ENCODE data around the gene KMT2C. TPM values are rescaled to one million over a fixed set of nuclear protein-coding genes. Genes with fewer than 3 reads are reported as not detected.
A peak's percentile ranks its signal among the peaks of the same experiment; 100 is the strongest.
"Not testable (repeated sequence)": the region's sequence is repeated elsewhere in the genome, so short reads cannot be mapped to it uniquely, and the experiment has no call there.

The KMT2C gene
- total RNA-seq, 1 donor: 39.7 TPM

- no peak for TF ChIP-seq CTCF (IDR thresholded peaks at IDR 0.05; ENCODE audit: insufficient read depth, low read depth, low read length)
- no peak overlapping the region for H3K4me3 ChIP-seq (ENCODE audit: low read depth, low read length)
- DNase-seq (ENCODE audit: low read depth): no peak
These were observed 53.6 kb downstream of the KMT2C start for GRCh38 chr7:152382244-152382643.

GRCh38 chr7:152380931-152381578 is 54.7 kb downstream of the KMT2C start:
- H3K4me3 ChIP-seq (ENCODE audit: low read depth, low read length); DNase-seq (ENCODE audit: low read depth): not testable (repeated sequence)

GRCh38 chr7:152378497-152378896 is 57.3 kb downstream of the KMT2C start:
- DNase-seq (ENCODE audit: low read depth): not testable (repeated sequence)

GRCh38 chr7:152376716-152377484 is 58.9 kb downstream of the KMT2C start:
- not testable (repeated sequence) for DNase-seq (ENCODE audit: low read depth); H3K4me3 ChIP-seq (ENCODE audit: low read depth, low read length)

More at GRCh38 chr7:152378497-152378896, 57.3 kb downstream of the KMT2C start:
- H3K4me3 ChIP-seq (ENCODE audit: low read depth, low read length): not testable (repeated sequence)

- no peak overlapping the region for H3K4me3 ChIP-seq (ENCODE audit: low read depth, low read length)
- no peak for DNase-seq (ENCODE audit: low read depth)
- no peak for TF ChIP-seq CTCF (IDR thresholded peaks at IDR 0.05; ENCODE audit: insufficient read depth, low read depth, low read length)
These were observed 65.5 kb downstream of the KMT2C start for GRCh38 chr7:152370297-152370696.

- no peak for DNase-seq (ENCODE audit: low read depth)
- H3K4me3 ChIP-seq (ENCODE audit: low read depth, low read length): no peak overlapping the region
- no peak for TF ChIP-seq CTCF (IDR thresholded peaks at IDR 0.05; ENCODE audit: insufficient read depth, low read depth, low read length)
These were observed 66.3 kb downstream of the KMT2C start for GRCh38 chr7:152369518-152369917.

- TF ChIP-seq CTCF (IDR thresholded peaks at IDR 0.05; ENCODE audit: insufficient read depth, low read depth, low read length): no peak
- DNase-seq (ENCODE audit: low read depth): no peak
- no peak overlapping the region for H3K4me3 ChIP-seq (ENCODE audit: low read depth, low read length)
These were observed 68.6 kb downstream of the KMT2C start for GRCh38 chr7:152367170-152367569.

GRCh38 chr7:152366662-152367061 is 69.1 kb downstream of the KMT2C start:
- TF ChIP-seq CTCF (IDR thresholded peaks at IDR 0.05; ENCODE audit: insufficient read depth, low read depth, low read length): no peak
- DNase-seq (ENCODE audit: low read depth): peak; percentile 51

More at GRCh38 chr7:152366662-152367061, 69.1 kb downstream of the KMT2C start:
- no peak overlapping the region for H3K4me3 ChIP-seq (ENCODE audit: low read depth, low read length)
